A673 (cell line): ENCODE results near the gene DCC. TPM values are rescaled to one million over a fixed set of nuclear protein-coding genes. Genes with fewer than 3 reads are reported as not detected.
A peak's percentile ranks its signal among the peaks of the same experiment; 100 is the strongest.

Experiments used
- Bru-seq: library from RNA; stranded (reverse); fragments of 400-500 nt; gene quantifications from one replicate; lab custom pipeline; 2021; lab: Mats Ljungman, UMichigan
- BruChase-seq, 2 experiments: library from RNA; stranded (reverse); fragments of 400-500 nt; gene quantifications; one replicate each; lab custom pipeline; 2021; lab: Mats Ljungman, UMichigan
- BruUV-seq: library from RNA; stranded (reverse); fragments of 400-500 nt; replicated peaks from 2 replicates; lab custom pipeline; 2021; lab: Mats Ljungman, UMichigan
- CTCF ChIA-PET: fragments of 300-600 bp; sonication (Branson Sonifier 250); formaldehyde crosslinking; loops from one replicate; lab custom pipeline; 2022; ENCODE audit warnings: antibody characterized with exemption; lab: Charles Lee
- POLR2A ChIA-PET: fragments of 300-600 bp; sonication (Branson Sonifier 250); formaldehyde crosslinking; loops from one replicate; lab custom pipeline; 2022; ENCODE audit warnings: antibody characterized with exemption; ENCODE audit not compliant: low non-redundant PET; lab: Charles Lee
- DNase-seq: peaks from one replicate; pipeline ENCODE4 v3.0.0-alpha.2; 2015; ENCODE audit warnings: low spot score
- H3K27ac ChIP-seq: fragments of 200-600 bp; sonication (generic); 2 replicates; pipeline ENCODE4 v1.5.1; 2016; ENCODE audit warnings: mixed run types, low read depth, mild to moderate bottlenecking, mixed read lengths, antibody characterized with exemption, low read length; ENCODE audit not compliant: poor library complexity, severe bottlenecking
- H3K27me3 ChIP-seq: fragments of 200-600 bp; sonication (generic); replicated peaks from 2 replicates; pipeline ENCODE4 v1.6.1; 2017; ENCODE audit warnings: mixed run types, low read depth, mild to moderate bottlenecking, mixed read lengths, antibody characterized with exemption, low read length; ENCODE audit not compliant: insufficient read depth, poor library complexity
- H3K36me3 ChIP-seq: fragments of 200-600 bp; sonication (generic); 2 replicates; pipeline ENCODE4 v1.6.1; 2016; ENCODE audit warnings: mixed run types, mild to moderate bottlenecking, mixed read lengths, antibody characterized with exemption, low read length; ENCODE audit not compliant: insufficient read depth, poor library complexity, severe bottlenecking
- H3K4me1 ChIP-seq: fragments of 200-600 bp; sonication (generic); 2 replicates; pipeline ENCODE4 v1.6.1; 2017; ENCODE audit warnings: mixed run types, mild to moderate bottlenecking, mixed read lengths, antibody characterized with exemption, low read length; ENCODE audit not compliant: insufficient read depth, poor library complexity, severe bottlenecking
- H3K4me3 ChIP-seq: fragments of 200-600 bp; sonication (generic); 2 replicates; pipeline ENCODE4 v1.5.1; 2016; ENCODE audit warnings: low read depth, mixed run types, mild to moderate bottlenecking, mixed read lengths, low read length; ENCODE audit not compliant: poor library complexity, severe bottlenecking
- H3K9me3 ChIP-seq: fragments of 200-600 bp; sonication (generic); 2 replicates; pipeline ENCODE4 v1.6.1; 2016; ENCODE audit warnings: mixed run types, low read depth, mild to moderate bottlenecking, mixed read lengths, antibody characterized with exemption, low read length; ENCODE audit not compliant: poor library complexity, severe bottlenecking
- EZH2 ChIP-seq: fragments of 200-600 bp; sonication (generic); IDR thresholded peaks from 2 replicates; pipeline ENCODE4 v1.6.1; 2017; ENCODE audit warnings: borderline replicate concordance, low read depth, mild to moderate bottlenecking, mixed read lengths, antibody characterized with exemption, low read length; ENCODE audit not compliant: poor library complexity, severe bottlenecking
- intact Hi-C: fragments of 100-400 bp; cut with micrococcal nuclease; formaldehyde crosslinking; loops from one replicate; pipeline ENCODE4 v1.10.0; 2022; ENCODE audit not compliant: unreplicated experiment
- long read RNA-seq: library from polyadenylated mRNA; stranded (forward); transcript quantifications from one replicate; pipeline ENCODE4 v2.0.0, GENCODE V29; 2022
- total RNA-seq: library from RNA; stranded (reverse); gene quantifications from 2 replicates; pipeline ENCODE4 v1.2.3, GENCODE V29; 2021
- TF ChIP-seq, protein P1 (sequence below): fragments of 300-800, 200-600 bp; sonication (generic); conservative IDR thresholded peaks from 2 replicates; pipeline ENCODE4 v1.5.1; 2017; ENCODE audit warnings: low read depth, mild to moderate bottlenecking, antibody characterized with exemption, low read length, moderate library complexity, mixed read lengths

The DCC gene, protein sequence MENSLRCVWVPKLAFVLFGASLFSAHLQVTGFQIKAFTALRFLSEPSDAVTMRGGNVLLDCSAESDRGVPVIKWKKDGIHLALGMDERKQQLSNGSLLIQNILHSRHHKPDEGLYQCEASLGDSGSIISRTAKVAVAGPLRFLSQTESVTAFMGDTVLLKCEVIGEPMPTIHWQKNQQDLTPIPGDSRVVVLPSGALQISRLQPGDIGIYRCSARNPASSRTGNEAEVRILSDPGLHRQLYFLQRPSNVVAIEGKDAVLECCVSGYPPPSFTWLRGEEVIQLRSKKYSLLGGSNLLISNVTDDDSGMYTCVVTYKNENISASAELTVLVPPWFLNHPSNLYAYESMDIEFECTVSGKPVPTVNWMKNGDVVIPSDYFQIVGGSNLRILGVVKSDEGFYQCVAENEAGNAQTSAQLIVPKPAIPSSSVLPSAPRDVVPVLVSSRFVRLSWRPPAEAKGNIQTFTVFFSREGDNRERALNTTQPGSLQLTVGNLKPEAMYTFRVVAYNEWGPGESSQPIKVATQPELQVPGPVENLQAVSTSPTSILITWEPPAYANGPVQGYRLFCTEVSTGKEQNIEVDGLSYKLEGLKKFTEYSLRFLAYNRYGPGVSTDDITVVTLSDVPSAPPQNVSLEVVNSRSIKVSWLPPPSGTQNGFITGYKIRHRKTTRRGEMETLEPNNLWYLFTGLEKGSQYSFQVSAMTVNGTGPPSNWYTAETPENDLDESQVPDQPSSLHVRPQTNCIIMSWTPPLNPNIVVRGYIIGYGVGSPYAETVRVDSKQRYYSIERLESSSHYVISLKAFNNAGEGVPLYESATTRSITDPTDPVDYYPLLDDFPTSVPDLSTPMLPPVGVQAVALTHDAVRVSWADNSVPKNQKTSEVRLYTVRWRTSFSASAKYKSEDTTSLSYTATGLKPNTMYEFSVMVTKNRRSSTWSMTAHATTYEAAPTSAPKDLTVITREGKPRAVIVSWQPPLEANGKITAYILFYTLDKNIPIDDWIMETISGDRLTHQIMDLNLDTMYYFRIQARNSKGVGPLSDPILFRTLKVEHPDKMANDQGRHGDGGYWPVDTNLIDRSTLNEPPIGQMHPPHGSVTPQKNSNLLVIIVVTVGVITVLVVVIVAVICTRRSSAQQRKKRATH (N-terminal part only)
- total RNA-seq (93.0 and 99.5 TPM in 2 replicates), Bru-seq, nascent RNA (percentile 95 among the genes with signal in this experiment), BruChase-seq, experiment 1, labeled RNA remaining after a 2-hour chase (percentile 97 among the genes with signal in this experiment), BruChase-seq, experiment 2, labeled RNA remaining after a 6-hour chase (percentile 95 among the genes with signal in this experiment)
- long read RNA-seq, partial matches to known transcripts = 11 of 41 reads
- long read RNA-seq, other reads (novel, unspliced or antisense) = 30 of 41 reads

DNA sequence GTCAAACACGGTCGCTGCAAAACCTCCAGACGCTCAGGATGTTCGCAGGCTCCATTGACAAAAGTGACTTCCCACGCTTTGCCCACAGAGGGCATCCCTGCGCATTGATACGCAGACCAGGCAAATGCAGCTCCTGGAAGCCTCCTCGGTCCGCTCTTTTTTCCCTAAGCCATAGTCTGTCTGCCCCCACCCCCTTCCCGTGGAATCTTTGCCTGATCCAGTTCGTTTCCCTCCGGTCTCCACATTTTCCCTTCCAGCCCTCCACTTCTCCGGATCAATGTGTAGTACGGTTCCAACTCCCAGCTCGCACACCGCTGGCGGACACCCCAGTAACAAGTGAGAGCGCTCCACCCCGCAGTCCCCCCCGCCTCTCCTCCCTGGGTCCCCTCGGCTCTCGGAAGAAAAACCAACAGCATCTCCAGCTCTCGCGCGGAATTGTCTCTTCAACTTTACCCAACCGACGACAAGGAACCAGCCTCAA, at the start of gene DCC:
DCC (plus strand) TSS at position 307 of the 481 bp plus-strand sequence. CDS start 591 bp downstream, outside the sequence.
- POLR2A ChIA-PET = interaction anchor here (0.6 kb wide), 1 partner anchor 673 kb away, joined by 3 read pairs; no protein-coding TSS in a partner anchor
- peaks cover 17% of the 10 kb centered on the region for H3K4me1 ChIP-seq
- no peaks in the 10 kb centered on the region for H3K27me3 ChIP-seq
- H3K27ac ChIP-seq = peak within 1 kb of the TSS; percentile 94
- no peak for TF ChIP-seq EZH2
- TF ChIP-seq, protein P1, sequence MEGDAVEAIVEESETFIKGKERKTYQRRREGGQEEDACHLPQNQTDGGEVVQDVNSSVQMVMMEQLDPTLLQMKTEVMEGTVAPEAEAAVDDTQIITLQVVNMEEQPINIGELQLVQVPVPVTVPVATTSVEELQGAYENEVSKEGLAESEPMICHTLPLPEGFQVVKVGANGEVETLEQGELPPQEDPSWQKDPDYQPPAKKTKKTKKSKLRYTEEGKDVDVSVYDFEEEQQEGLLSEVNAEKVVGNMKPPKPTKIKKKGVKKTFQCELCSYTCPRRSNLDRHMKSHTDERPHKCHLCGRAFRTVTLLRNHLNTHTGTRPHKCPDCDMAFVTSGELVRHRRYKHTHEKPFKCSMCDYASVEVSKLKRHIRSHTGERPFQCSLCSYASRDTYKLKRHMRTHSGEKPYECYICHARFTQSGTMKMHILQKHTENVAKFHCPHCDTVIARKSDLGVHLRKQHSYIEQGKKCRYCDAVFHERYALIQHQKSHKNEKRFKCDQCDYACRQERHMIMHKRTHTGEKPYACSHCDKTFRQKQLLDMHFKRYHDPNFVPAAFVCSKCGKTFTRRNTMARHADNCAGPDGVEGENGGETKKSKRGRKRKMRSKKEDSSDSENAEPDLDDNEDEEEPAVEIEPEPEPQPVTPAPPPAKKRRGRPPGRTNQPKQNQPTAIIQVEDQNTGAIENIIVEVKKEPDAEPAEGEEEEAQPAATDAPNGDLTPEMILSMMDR = peak; percentile 72
- peak within 1 kb of the TSS; percentile 96 for H3K4me3 ChIP-seq
- DNase-seq = peak; percentile 98
- intact Hi-C loops = loop anchor here (1.0 to 10.0 kb wide), 9 partner anchors 159 to 671 kb away; no protein-coding TSS in a partner anchor
- no TSS peak for BruUV-seq
- no peaks in the 10 kb centered on the region for H3K9me3 ChIP-seq
- CTCF ChIA-PET = interaction anchor here (1.0 to 1.3 kb wide), 3 partner anchors 10 to 671 kb away, joined by 3 read pairs; no protein-coding TSS in a partner anchor
- H3K36me3 ChIP-seq = no peaks in the 10 kb centered on the region

DNA sequence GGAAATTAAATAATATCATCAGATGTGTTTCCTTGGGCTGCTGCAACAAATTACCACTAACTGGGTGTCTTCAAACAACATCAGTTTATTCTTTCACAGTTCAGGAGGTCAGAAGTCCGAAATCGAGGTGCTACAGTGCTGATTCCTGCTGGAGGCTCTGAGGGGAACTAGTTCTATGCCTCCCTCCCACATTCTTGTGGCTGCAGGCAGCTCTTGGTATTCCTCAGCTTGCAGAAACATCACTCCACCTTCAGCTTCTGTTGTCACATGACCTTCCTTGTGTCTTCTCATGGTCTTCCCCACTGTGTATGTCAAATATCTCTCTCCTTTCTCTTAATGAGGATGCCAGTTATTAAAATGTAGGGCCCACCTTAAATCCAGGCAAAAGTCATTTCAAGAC, 29.3 kb upstream of the DCC start:
- TF ChIP-seq, protein P1 = no peak
- no peak for TF ChIP-seq EZH2
- intact Hi-C loops = no loop called here
- Histone ChIP-seq H3K36me3 (no peaks in the 10 kb centered on the region), H3K27ac (no peak overlapping the region), H3K27me3 (no peaks in the 10 kb centered on the region), H3K9me3 (no peaks in the 10 kb centered on the region), H3K4me1 (peaks cover 12% of the 10 kb centered on the region), H3K4me3 (no peak overlapping the region)
- POLR2A ChIA-PET = no interaction called here
- CTCF ChIA-PET = no interaction called here
- DNase-seq = no peak
- BruUV-seq = no TSS peak
